AG08395 (cell line): ENCODE results near the gene ZYG11A.
"Not testable (repeated sequence)": the region's sequence is repeated elsewhere in the genome, so short reads cannot be mapped to it uniquely, and the experiment has no call there.

ENCODE experiments used
- DNase-seq: peaks from one replicate; pipeline ENCODE4 v3.0.0; 2012; ENCODE audit warnings: mixed read lengths, low spot score

Gene ZYG11A

GRCh38 chr1:52842643-52843310 lies at the start of gene ZYG11A:
ZYG11A (plus strand) TSS chr1:52842760; CDS start chr1:52842884, 124 bp downstream.
- DNase-seq: peak; percentile 74

GRCh38 chr1:52793717-52794116 lies 48.8 kb upstream of the ZYG11A start:
- not testable (repeated sequence) for DNase-seq

- DNase-seq: no peak
These were observed 47.1 kb upstream of the ZYG11A start for GRCh38 chr1:52795464-52795863.

- DNase-seq: no peak
These were observed 44.2 kb upstream of the ZYG11A start for GRCh38 chr1:52798331-52798730.

GRCh38 chr1:52801011-52801410 lies 41.5 kb upstream of the ZYG11A start:
- DNase-seq: no peak

GRCh38 chr1:52804083-52804482 lies 38.5 kb upstream of the ZYG11A start:
- DNase-seq: not testable (repeated sequence)

- DNase-seq: no peak
These were observed 28.1 kb upstream of the ZYG11A start for GRCh38 chr1:52814465-52814864.

- not testable (repeated sequence) for DNase-seq
These were observed 21.7 kb upstream of the ZYG11A start for GRCh38 chr1:52820830-52821229.

- no peak for DNase-seq
These were observed 16.7 kb upstream of the ZYG11A start for GRCh38 chr1:52825868-52826267.

- DNase-seq: no peak
These were observed 7.8 kb upstream of the ZYG11A start for GRCh38 chr1:52834798-52835197.

GRCh38 chr1:52836035-52836434 lies 6.5 kb upstream of the ZYG11A start:
- DNase-seq: no peak

- DNase-seq: not testable (repeated sequence)
These were observed 3.4 kb upstream of the ZYG11A start for GRCh38 chr1:52839175-52839574.

GRCh38 chr1:52845119-52845518 lies 2.6 kb downstream of the ZYG11A start:
- not testable (repeated sequence) for DNase-seq

GRCh38 chr1:52848423-52848822 lies 5.9 kb downstream of the ZYG11A start:
- no peak for DNase-seq

GRCh38 chr1:52850951-52851350 lies 8.4 kb downstream of the ZYG11A start:
- no peak for DNase-seq

- DNase-seq: no peak
These were observed 10.3 kb downstream of the ZYG11A start for GRCh38 chr1:52852854-52853253.

GRCh38 chr1:52855584-52855983 lies 13.0 kb downstream of the ZYG11A start:
- no peak for DNase-seq

GRCh38 chr1:52856026-52856425 lies 13.5 kb downstream of the ZYG11A start:
- DNase-seq: no peak

- no peak for DNase-seq
These were observed 14.9 kb downstream of the ZYG11A start for GRCh38 chr1:52857443-52857842.

GRCh38 chr1:52862666-52863458 lies 20.3 kb downstream of the ZYG11A start:
- no peak for DNase-seq

GRCh38 chr1:52867087-52867863 lies 24.7 kb downstream of the ZYG11A start:
- DNase-seq: no peak

- DNase-seq: not testable (repeated sequence)
These were observed 27.2 kb downstream of the ZYG11A start for GRCh38 chr1:52869727-52870126.

- no peak for DNase-seq
These were observed 34.3 kb downstream of the ZYG11A start for GRCh38 chr1:52876843-52877242.
